Endothelial cell of umbilical vein (primary cell): ENCODE data around the gene H2AZ1. TPM values are rescaled to one million over a fixed set of nuclear protein-coding genes. Genes with fewer than 3 reads are reported as not detected.

ENCODE experiments used
- BruUV-seq: library from RNA; stranded (reverse); fragments of 400-500 nt; replicated peaks from 2 replicates; lab custom pipeline; 2021; lab: Mats Ljungman, UMichigan
- CTCF ChIA-PET: fragments of 300-600, 350-600 bp; sonication (Branson Sonifier 250); formaldehyde crosslinking; loops from one replicate; lab custom pipeline; 2021; ENCODE audit warnings: antibody characterized with exemption, inconsistent platforms; lab: Charles Lee
- POLR2A ChIA-PET: fragments of 300-600, 350-600 bp; sonication (Branson Sonifier 250); formaldehyde crosslinking; loops from one replicate; lab custom pipeline; 2021; ENCODE audit warnings: antibody characterized with exemption, inconsistent platforms; lab: Charles Lee
- DNase-seq: peaks from one replicate; pipeline ENCODE4 v3.0.0-alpha.2; 2011; ENCODE audit warnings: low read depth, low spot score
- FAIRE-seq: peaks from 2 replicates; lab custom pipeline; 2011; peaks lifted over from hg19 to GRCh38; lab: Jason Lieb, UNC
- H2AFZ ChIP-seq: 2 replicates; pipeline ENCODE4 v1.6.0; 2012; ENCODE audit warnings: low read depth, low read length, control low read depth, inconsistent platforms
- H3K27ac ChIP-seq: 2 replicates; pipeline ENCODE4 v1.5.1; 2011; ENCODE audit warnings: low read depth, mild to moderate bottlenecking, control low read depth, low read length, moderate library complexity; ENCODE audit not compliant: insufficient read depth
- H3K27me3 ChIP-seq, 2 experiments: 2 replicates each; pipeline versions ENCODE4 v1.6.0 to v1.6.1; 2011; ENCODE audit warnings: low read length in 2 of 2, mixed read lengths in 1 of 2; ENCODE audit not compliant: control insufficient read depth in 2 of 2, insufficient read depth in 2 of 2
- H3K36me3 ChIP-seq, 2 experiments: 2 replicates in 1 of 2; 3 replicates in 1 of 2; pipeline ENCODE4 v1.5.1; 2011; ENCODE audit warnings: low read length in 2 of 2, mild to moderate bottlenecking in 1 of 2, moderate library complexity in 1 of 2; ENCODE audit not compliant: control insufficient read depth in 2 of 2, insufficient read depth in 2 of 2; ENCODE audit errors: extremely low read depth in 1 of 2
- H3K4me1 ChIP-seq: 3 replicates; pipeline ENCODE4 v1.5.1; 2011; ENCODE audit warnings: mild to moderate bottlenecking, low read length; ENCODE audit not compliant: control insufficient read depth, insufficient read depth; ENCODE audit errors: extremely low read depth
- H3K4me2 ChIP-seq: 2 replicates; pipeline ENCODE4 v1.6.1; 2011; ENCODE audit warnings: low read length, control low read depth, mixed read lengths; ENCODE audit not compliant: insufficient read depth
- H3K4me3 ChIP-seq, 3 experiments: fragments of 200-600 bp in 1 of 3; sonication (generic), shearing (Covaris generic) in 1 of 3; replicated peaks in 1 of 3; 2 replicates each; pipeline ENCODE4 v1.5.1; 2011 to 2016; ENCODE audit warnings: control low read depth in 3 of 3, low read length in 3 of 3, mild to moderate bottlenecking in 2 of 3, inconsistent platforms in 1 of 3, low read depth in 1 of 3, moderate library complexity in 1 of 3; ENCODE audit not compliant: insufficient read depth in 1 of 3
- H3K79me2 ChIP-seq: 2 replicates; pipeline ENCODE4 v1.6.0; 2012; ENCODE audit warnings: low read length, inconsistent platforms; ENCODE audit not compliant: control insufficient read depth, insufficient read depth
- H3K9ac ChIP-seq: replicated peaks from 2 replicates; pipeline ENCODE3; 2011; ENCODE audit warnings: low read length, control low read depth; ENCODE audit not compliant: insufficient read depth; ENCODE audit errors: extremely low read depth
- H3K9me1 ChIP-seq: replicated peaks from 3 replicates; pipeline ENCODE4 v1.6.0; 2011; ENCODE audit warnings: mild to moderate bottlenecking, low read length; ENCODE audit not compliant: control insufficient read depth, insufficient read depth; ENCODE audit errors: extremely low read depth
- H3K9me3 ChIP-seq: replicated peaks from 2 replicates; pipeline ENCODE4 v1.5.1; 2012; ENCODE audit warnings: low read length, inconsistent platforms; ENCODE audit not compliant: control insufficient read depth, insufficient read depth
- H4K20me1 ChIP-seq: replicated peaks from 2 replicates; pipeline ENCODE3; 2011; ENCODE audit warnings: mild to moderate bottlenecking, low read length; ENCODE audit not compliant: control insufficient read depth, insufficient read depth; ENCODE audit errors: extremely low read depth
- EZH2 ChIP-seq: IDR thresholded peaks from 2 replicates; pipeline ENCODE4 v1.6.1; 2012; ENCODE audit warnings: borderline replicate concordance, low read depth, mild to moderate bottlenecking, moderate library complexity, low read length, inconsistent platforms; ENCODE audit not compliant: severe bottlenecking
- FOS ChIP-seq: IDR thresholded peaks from 2 replicates; pipeline ENCODE4 v1.6.1; 2011; ENCODE audit warnings: mild to moderate bottlenecking, low read length, moderate library complexity, borderline replicate concordance; ENCODE audit not compliant: insufficient read depth
- GATA2 ChIP-seq: IDR thresholded peaks from 2 replicates; pipeline ENCODE4 v1.7.0; 2011; ENCODE audit warnings: low read depth, mild to moderate bottlenecking, moderate library complexity, mixed read lengths, low read length; ENCODE audit not compliant: insufficient read length, insufficient read depth
- JUN ChIP-seq: IDR thresholded peaks from 2 replicates; pipeline ENCODE4 v1.6.1; 2011; ENCODE audit warnings: borderline replicate concordance, low read depth; ENCODE audit not compliant: insufficient read length, insufficient read depth
- MYC ChIP-seq: IDR thresholded peaks from one replicate; pipeline ENCODE4 v1.6.1; 2011; ENCODE audit warnings: mild to moderate bottlenecking, low read depth, low read length
- POLR2A ChIP-seq: IDR thresholded peaks from 2 replicates; pipeline ENCODE4 v1.6.1; 2012; ENCODE audit warnings: low read depth, mild to moderate bottlenecking, control low read depth, low read length
- POLR2AphosphoS5 ChIP-seq: IDR thresholded peaks from 2 replicates; pipeline ENCODE4 v1.6.1; 2012; ENCODE audit warnings: low read depth, mild to moderate bottlenecking, control low read depth, low read length, moderate library complexity; ENCODE audit not compliant: insufficient read depth
- dilution Hi-C: fragments of 300-500 bp; cut with MboI; formaldehyde crosslinking; loops from one replicate; pipeline ENCODE4 v1.15.0; 2019; ENCODE audit warnings: low sequenced_read_pairs; ENCODE audit not compliant: extremely low pct_ligation_motif_present
- intact Hi-C: fragments of 100-400 bp; cut with micrococcal nuclease; formaldehyde crosslinking; loops from one replicate; pipeline ENCODE4 v1.10.0; 2022
- polyA plus RNA-seq, 4 experiments: library from polyadenylated mRNA; depleted of rRNA in 3 of 4; stranded (reverse) in 3 of 4; unstranded in 1 of 4; fragments of >200 nt; gene quantifications; 2 replicates each; pipeline versions ENCODE4 v1.2.1 to v1.2.3, GENCODE V29; 2011 to 2012; ENCODE audit warnings: missing spikeins in 1 of 4
- total RNA-seq: library from RNA; stranded (reverse); gene quantifications from 2 replicates; pipeline ENCODE4 v1.2.3, GENCODE V29; 2021
- TF ChIP-seq, protein P1 (sequence below): IDR thresholded peaks from 2 replicates; pipeline ENCODE4 v1.6.1; 2011; ENCODE audit not compliant: insufficient read depth, insufficient read length
- TF ChIP-seq, protein P2 (sequence below), 2 donors: IDR thresholded peaks; 1 replicate in 1 of 2; 2 replicates in 1 of 2; pipeline ENCODE4 v1.5.1; 2011; ENCODE audit warnings: low read length in 2 of 2, mild to moderate bottlenecking in 2 of 2, moderate library complexity in 2 of 2, control low read depth in 1 of 2, inconsistent platforms in 1 of 2, low read depth in 1 of 2; ENCODE audit not compliant: insufficient read depth in 1 of 2; ENCODE audit errors: extremely low read depth in 1 of 2

H2AZ1 gene
- total and polyA plus RNA-seq, 2 donors (not counting 3 experiments of a cell fraction or from before 2014, with no cell fraction given) = 682 to 715 TPM

DNA sequence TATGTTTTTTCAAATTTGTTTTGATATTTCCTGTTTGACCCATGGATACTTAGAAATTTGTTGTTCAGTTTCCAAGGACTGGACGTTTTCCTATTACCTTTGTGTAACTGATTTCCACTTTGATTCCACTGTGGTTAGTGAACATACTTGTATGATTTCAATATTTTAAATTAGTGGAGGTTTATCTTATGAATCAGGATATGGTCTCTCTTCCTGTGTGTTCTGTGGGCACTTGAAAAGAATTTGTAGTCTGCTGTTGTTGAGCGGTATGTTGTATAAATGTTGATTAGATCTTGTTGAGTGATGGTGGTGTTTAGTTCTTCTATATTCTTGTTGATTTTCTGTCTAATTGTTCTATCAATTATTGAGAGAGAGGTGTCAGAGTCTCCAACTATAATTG, 34.6 kb downstream of the H2AZ1 start:
- DNase-seq = no peak
- H3K36me3 ChIP-seq = peaks cover 2 to 7% of the 10 kb centered on the region in 2 experiments
- dilution Hi-C loops = no loop called here

More for the DNA sequence above, 34.6 kb downstream of the H2AZ1 start:
- no peaks in the 10 kb centered on the region for H3K79me2 ChIP-seq
- no peak overlapping the region for H2AFZ ChIP-seq
- no peak overlapping the region for H3K4me2 ChIP-seq
- no TSS peak for BruUV-seq
- H3K4me1 ChIP-seq = no peaks in the 10 kb centered on the region
- ChIA-PET CTCF (no interaction called here), POLR2A (no interaction called here)
- H4K20me1 ChIP-seq = no peaks in the 10 kb centered on the region
- intact Hi-C loops = loop anchor here (1.0 kb wide), 1 partner anchor 9 kb away; no protein-coding TSS in a partner anchor
- H3K9ac ChIP-seq = no peak overlapping the region
- H3K27me3 ChIP-seq = no peaks in the 10 kb centered on the region
- FAIRE-seq = no peak
- TF ChIP-seq JUN (no peak), EZH2 (no peak), MYC (no peak), POLR2AphosphoS5 (no peak), GATA2 (no peak), POLR2A (no peak), FOS (no peak)
- TF ChIP-seq, protein P1, sequence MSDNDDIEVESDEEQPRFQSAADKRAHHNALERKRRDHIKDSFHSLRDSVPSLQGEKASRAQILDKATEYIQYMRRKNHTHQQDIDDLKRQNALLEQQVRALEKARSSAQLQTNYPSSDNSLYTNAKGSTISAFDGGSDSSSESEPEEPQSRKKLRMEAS = no peak
- TF ChIP-seq, protein P2, sequence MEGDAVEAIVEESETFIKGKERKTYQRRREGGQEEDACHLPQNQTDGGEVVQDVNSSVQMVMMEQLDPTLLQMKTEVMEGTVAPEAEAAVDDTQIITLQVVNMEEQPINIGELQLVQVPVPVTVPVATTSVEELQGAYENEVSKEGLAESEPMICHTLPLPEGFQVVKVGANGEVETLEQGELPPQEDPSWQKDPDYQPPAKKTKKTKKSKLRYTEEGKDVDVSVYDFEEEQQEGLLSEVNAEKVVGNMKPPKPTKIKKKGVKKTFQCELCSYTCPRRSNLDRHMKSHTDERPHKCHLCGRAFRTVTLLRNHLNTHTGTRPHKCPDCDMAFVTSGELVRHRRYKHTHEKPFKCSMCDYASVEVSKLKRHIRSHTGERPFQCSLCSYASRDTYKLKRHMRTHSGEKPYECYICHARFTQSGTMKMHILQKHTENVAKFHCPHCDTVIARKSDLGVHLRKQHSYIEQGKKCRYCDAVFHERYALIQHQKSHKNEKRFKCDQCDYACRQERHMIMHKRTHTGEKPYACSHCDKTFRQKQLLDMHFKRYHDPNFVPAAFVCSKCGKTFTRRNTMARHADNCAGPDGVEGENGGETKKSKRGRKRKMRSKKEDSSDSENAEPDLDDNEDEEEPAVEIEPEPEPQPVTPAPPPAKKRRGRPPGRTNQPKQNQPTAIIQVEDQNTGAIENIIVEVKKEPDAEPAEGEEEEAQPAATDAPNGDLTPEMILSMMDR (IDR thresholded peaks at IDR 0.05; ENCODE audit: extremely low read depth in 1 of 2, insufficient read depth in 1 of 2, low read depth in 1 of 2, low read length in 2 of 2) = no peak
- H3K4me3 ChIP-seq = no peak overlapping the region
- no peaks in the 10 kb centered on the region for H3K9me3 ChIP-seq
- no peak overlapping the region for H3K27ac ChIP-seq
- no peaks in the 10 kb centered on the region for H3K9me1 ChIP-seq

Other genes with a start within 250 kb of the H2AZ1 start
- not detected in 2 replicates for gene DAPP1, start 133.4 kb downstream of the H2AZ1 start, total RNA-seq
- not detected in 2 replicates for gene DAPP1, start 133.4 kb downstream of the H2AZ1 start, polyA plus RNA-seq
- 25.3 and 29.1 TPM in 2 replicates for gene LAMTOR3, start 55.8 kb downstream of the H2AZ1 start, total RNA-seq
- 25.3 and 31.0 TPM in 2 replicates for gene LAMTOR3, start 55.8 kb downstream of the H2AZ1 start, polyA plus RNA-seq
- 42.6 and 56.7 TPM in 2 replicates for gene DNAJB14, start 3.7 kb downstream of the H2AZ1 start, total RNA-seq
- 7.6 and 9.2 TPM in 2 replicates for gene DNAJB14, start 3.7 kb downstream of the H2AZ1 start, polyA plus RNA-seq
- 1.4 and 2.0 TPM in 2 replicates for gene DDIT4L, start 240.2 kb upstream of the H2AZ1 start, total RNA-seq
- gene DDIT4L, start 240.2 kb upstream of the H2AZ1 start, polyA plus RNA-seq = 0.62 and 0.73 TPM in 2 replicates